HCT116 (cell line): ENCODE measurements around the gene FFAR4. TPM values are rescaled to one million over a fixed set of nuclear protein-coding genes. Genes with fewer than 3 reads are reported as not detected.

Experiments used
- ATAC-seq: fragments of 200-7000 bp; cut with Tn5 transposase; 2 replicates; pipeline ENCODE4 v1.9.1; 2020; ENCODE audit warnings: mild to moderate bottlenecking, moderate library complexity
- BruUV-seq: library from RNA; stranded (reverse); fragments of 400-500 nt; replicated peaks from 2 replicates; lab custom pipeline; 2021; lab: Mats Ljungman, UMichigan
- CTCF ChIA-PET: fragments of 300-600 bp; sonication (Branson Sonifier 250); formaldehyde crosslinking; loops from one replicate; lab custom pipeline; 2021; ENCODE audit warnings: antibody characterized with exemption; lab: Charles Lee
- POLR2A ChIA-PET: fragments of 300-600, 350-600 bp; sonication (Branson Sonifier 250); formaldehyde crosslinking; loops from one replicate; lab custom pipeline; 2021; ENCODE audit warnings: antibody characterized with exemption; lab: Charles Lee
- RAD21 ChIA-PET, 2 experiments: fragments of 300-600 bp; sonication (Branson Sonifier 250); formaldehyde crosslinking; loops; one replicate each; lab custom pipeline; 2023; ENCODE audit warnings: low total read pairs in 2 of 2; ENCODE audit not compliant: uncharacterized antibody in 2 of 2, unreplicated experiment in 2 of 2, low non-redundant PET in 1 of 2; lab: Charles Lee
- DNase-seq: peaks from one replicate; pipeline ENCODE4 v3.0.0-alpha.2; 2010; ENCODE audit warnings: low read depth, low spot score
- H2AFZ ChIP-seq: fragments of 200-600 bp; shearing (Covaris generic), sonication (generic); 2 replicates; pipeline ENCODE4 v1.6.1; 2017; ENCODE audit warnings: low read depth, mixed run types, mixed read lengths, antibody characterized with exemption, low read length; ENCODE audit not compliant: poor library complexity, severe bottlenecking
- H3K27ac ChIP-seq: 2 replicates; pipeline ENCODE4 v1.5.1; 2012; ENCODE audit warnings: low read depth, low read length
- H3K27me3 ChIP-seq: fragments of 200-600 bp; sonication (generic); 2 replicates; pipeline ENCODE4 v1.6.1; 2016; ENCODE audit warnings: mixed run types, low read length, mixed read lengths; ENCODE audit not compliant: insufficient read depth
- H3K36me3 ChIP-seq, 2 experiments: fragments of 200-500 bp in 1 of 2; fragments of 200-600 bp in 1 of 2; sonication (Bioruptor generic) in 1 of 2; sonication (generic) in 1 of 2; 2 replicates each; pipeline versions ENCODE4 v1.5.1 to v1.6.1; 2014 to 2016; ENCODE audit warnings: low read length in 2 of 2, inconsistent platforms in 1 of 2, mixed read lengths in 1 of 2, mixed run types in 1 of 2; ENCODE audit not compliant: insufficient read depth in 2 of 2, control insufficient read depth in 1 of 2
- H3K4me1 ChIP-seq, 2 experiments: fragments of 200-600 bp in 1 of 2; sonication (generic) in 1 of 2; 2 replicates each; pipeline versions ENCODE4 v1.5.1 to v1.6.1; 2012 to 2017; ENCODE audit warnings: low read length in 2 of 2, inconsistent platforms in 1 of 2, mild to moderate bottlenecking in 1 of 2, mixed read lengths in 1 of 2, mixed run types in 1 of 2, moderate library complexity in 1 of 2; ENCODE audit not compliant: insufficient read depth in 2 of 2, control insufficient read depth in 1 of 2
- H3K4me2 ChIP-seq: fragments of 200-600 bp; sonication (generic); 2 replicates; pipeline ENCODE4 v1.6.1; 2017; ENCODE audit warnings: mixed run types, low read length, mixed read lengths
- H3K4me3 ChIP-seq, 2 experiments: fragments of 200-600 bp in 1 of 2; sonication (generic) in 1 of 2; replicated peaks in 1 of 2; 2 replicates each; pipeline ENCODE4 v1.5.1; 2011 to 2016; ENCODE audit warnings: low read length in 2 of 2, control low read depth in 1 of 2, low read depth in 1 of 2, mild to moderate bottlenecking in 1 of 2, mixed read lengths in 1 of 2, mixed run types in 1 of 2
- H3K79me2 ChIP-seq: fragments of 200-600 bp; sonication (generic); 2 replicates; pipeline ENCODE4 v1.6.1; 2017; ENCODE audit warnings: mild to moderate bottlenecking, mixed run types, low read length, moderate library complexity, mixed read lengths; ENCODE audit not compliant: insufficient read depth
- H3K9ac ChIP-seq: fragments of 200-600 bp; sonication (generic); 2 replicates; pipeline ENCODE4 v1.6.1; 2016; ENCODE audit warnings: low read length, mixed read lengths
- H3K9me2 ChIP-seq: fragments of 200-600 bp; sonication (generic), shearing (Covaris generic); 2 replicates; pipeline ENCODE4 v1.6.1; 2017; ENCODE audit warnings: mixed run types, mild to moderate bottlenecking, moderate library complexity; ENCODE audit not compliant: insufficient read depth
- H3K9me3 ChIP-seq, 2 experiments: fragments of 200-500 bp in 1 of 2; fragments of 200-600 bp in 1 of 2; sonication (Bioruptor generic) in 1 of 2; sonication (generic) in 1 of 2; 2 replicates each; pipeline ENCODE4 v1.6.1; 2014 to 2017; ENCODE audit warnings: low read length in 2 of 2, mixed read lengths in 2 of 2, inconsistent platforms in 1 of 2, low read depth in 1 of 2, mild to moderate bottlenecking in 1 of 2, mixed run types in 1 of 2, moderate library complexity in 1 of 2; ENCODE audit not compliant: control insufficient read depth in 1 of 2, insufficient read depth in 1 of 2
- H4K20me1 ChIP-seq: fragments of 200-600 bp; sonication (generic), shearing (Covaris generic); 2 replicates; pipeline ENCODE4 v1.6.1; 2017; ENCODE audit warnings: mixed run types, mild to moderate bottlenecking, moderate library complexity; ENCODE audit not compliant: insufficient read depth
- CBX3 ChIP-seq: IDR thresholded peaks from 2 replicates; pipeline ENCODE4 v1.6.1; 2012; ENCODE audit warnings: low read depth
- CEBPB ChIP-seq: IDR thresholded peaks from 2 replicates; pipeline ENCODE4 v1.6.1; 2012; ENCODE audit warnings: low read depth
- EGR1 ChIP-seq: IDR thresholded peaks from 2 replicates; pipeline ENCODE4 v1.6.1; 2012; ENCODE audit warnings: low read depth
- EZH2phosphoT487 ChIP-seq: fragments of 200-600 bp; IDR thresholded peaks from 2 replicates; pipeline ENCODE4 v1.6.1; 2018; ENCODE audit warnings: antibody characterized with exemption, borderline replicate concordance
- FOSL1 ChIP-seq: IDR thresholded peaks from 2 replicates; pipeline ENCODE4 v1.6.1; 2012; ENCODE audit warnings: low read depth
- MAX ChIP-seq: IDR thresholded peaks from 2 replicates; pipeline ENCODE4 v1.6.1; 2012
- POLR2AphosphoS5 ChIP-seq: IDR thresholded peaks from 2 replicates; pipeline ENCODE4 v1.6.1; 2011; ENCODE audit warnings: mild to moderate bottlenecking, low read depth, low read length, moderate library complexity
- REST ChIP-seq: IDR thresholded peaks from 2 replicates; pipeline ENCODE4 v1.6.1; 2012; ENCODE audit warnings: low read depth
- SP1 ChIP-seq: IDR thresholded peaks from 2 replicates; pipeline ENCODE4 v1.6.1; 2012; ENCODE audit warnings: low read depth
- YY1 ChIP-seq: IDR thresholded peaks from 2 replicates; pipeline ENCODE4 v1.6.1; 2011; ENCODE audit warnings: low read length, low read depth, moderate library complexity, mild to moderate bottlenecking; ENCODE audit not compliant: insufficient replicate concordance; ENCODE audit errors: extremely low read depth
- intact Hi-C: fragments of 100-400 bp; cut with micrococcal nuclease; formaldehyde crosslinking; loops from 2 replicates; pipeline ENCODE4 v1.10.0; 2022
- total RNA-seq: library from RNA; stranded (reverse); gene quantifications from one replicate; pipeline ENCODE4 v1.2.1, GENCODE V29; 2021; ENCODE audit not compliant: unreplicated experiment
- TF ChIP-seq, protein P1 (sequence below): IDR thresholded peaks from 2 replicates; pipeline ENCODE4 v1.6.1; 2011; ENCODE audit warnings: mild to moderate bottlenecking, low read length, moderate library complexity; ENCODE audit not compliant: insufficient replicate concordance; ENCODE audit errors: extremely low read depth

Gene FFAR4
- total RNA-seq, 1 experiment from 2014 or later = not detected

DNA sequence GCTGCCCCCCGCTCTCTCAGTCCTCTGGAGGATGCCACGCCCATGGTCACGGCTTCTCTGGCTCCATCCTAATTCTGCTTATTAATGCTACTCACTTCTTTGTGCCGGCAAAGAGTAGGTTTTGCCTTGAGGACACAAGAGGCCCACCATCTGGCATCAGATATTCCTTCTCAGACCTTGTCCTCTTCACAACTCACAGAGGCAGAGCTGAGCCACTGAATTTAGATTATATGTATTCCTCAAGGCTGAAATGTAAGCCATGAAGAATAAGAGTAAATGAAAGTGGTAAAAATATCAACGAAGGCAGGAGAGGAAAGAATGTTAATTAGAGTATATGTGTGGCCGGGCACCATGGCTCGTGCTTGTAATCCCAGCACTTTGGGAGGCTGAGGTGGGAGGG lies 28.1 kb downstream of the FFAR4 start:
- Histone ChIP-seq H3K4me3 (no peak overlapping the region), H3K27ac (no peak overlapping the region), H3K4me2 (no peak overlapping the region), H3K79me2 (no peaks in the 10 kb centered on the region), H2AFZ (no peak overlapping the region), H3K9me3 (no peaks in the 10 kb centered on the region), H4K20me1 (no peaks in the 10 kb centered on the region), H3K27me3 (no peaks in the 10 kb centered on the region), H3K9me2 (no peaks in the 10 kb centered on the region), H3K9ac (no peak overlapping the region), H3K36me3 (no peaks in the 10 kb centered on the region), H3K4me1 (no peaks in the 10 kb centered on the region)
- ChIA-PET POLR2A (no interaction called here), CTCF (no interaction called here), RAD21 (no interaction called here)
- no peak for TF ChIP-seq POLR2AphosphoS5
- no peak for TF ChIP-seq YY1
- no peak for TF ChIP-seq REST
- TF ChIP-seq EGR1 = no peak
- no peak for TF ChIP-seq SP1
- TF ChIP-seq, protein P1, sequence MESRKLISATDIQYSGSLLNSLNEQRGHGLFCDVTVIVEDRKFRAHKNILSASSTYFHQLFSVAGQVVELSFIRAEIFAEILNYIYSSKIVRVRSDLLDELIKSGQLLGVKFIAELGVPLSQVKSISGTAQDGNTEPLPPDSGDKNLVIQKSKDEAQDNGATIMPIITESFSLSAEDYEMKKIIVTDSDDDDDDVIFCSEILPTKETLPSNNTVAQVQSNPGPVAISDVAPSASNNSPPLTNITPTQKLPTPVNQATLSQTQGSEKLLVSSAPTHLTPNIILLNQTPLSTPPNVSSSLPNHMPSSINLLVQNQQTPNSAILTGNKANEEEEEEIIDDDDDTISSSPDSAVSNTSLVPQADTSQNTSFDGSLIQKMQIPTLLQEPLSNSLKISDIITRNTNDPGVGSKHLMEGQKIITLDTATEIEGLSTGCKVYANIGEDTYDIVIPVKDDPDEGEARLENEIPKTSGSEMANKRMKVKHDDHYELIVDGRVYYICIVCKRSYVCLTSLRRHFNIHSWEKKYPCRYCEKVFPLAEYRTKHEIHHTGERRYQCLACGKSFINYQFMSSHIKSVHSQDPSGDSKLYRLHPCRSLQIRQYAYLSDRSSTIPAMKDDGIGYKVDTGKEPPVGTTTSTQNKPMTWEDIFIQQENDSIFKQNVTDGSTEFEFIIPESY = no peak
- no peak for TF ChIP-seq CEBPB
- TF ChIP-seq CBX3 = no peak
- no peak for TF ChIP-seq EZH2phosphoT487
- no peak for TF ChIP-seq MAX
- no peak for TF ChIP-seq FOSL1
- DNase-seq = no peak
- intact Hi-C loops = no loop called here
- BruUV-seq = no TSS peak
- no peak for ATAC-seq
